Trophoblast cell (in vitro differentiated cells and primary cell): ENCODE results near the gene PYGL.

Source experiments
- DNase-seq, 2 donors: peaks; one replicate each; pipeline ENCODE4 v3.0.0-alpha.2; 2016
- H2AFZ ChIP-seq: 2 replicates; pipeline ENCODE4 v1.6.1; 2013; ENCODE audit warnings: low read length, moderate library complexity, mild to moderate bottlenecking; ENCODE audit not compliant: insufficient read depth, poor library complexity
- H2AK5ac ChIP-seq: 2 replicates; pipeline ENCODE4 v1.6.1; 2013; ENCODE audit warnings: mild to moderate bottlenecking, low read length
- H2BK120ac ChIP-seq: 2 replicates; pipeline ENCODE4 v1.6.1; 2013; ENCODE audit warnings: low read length, mild to moderate bottlenecking, moderate library complexity; ENCODE audit not compliant: insufficient read depth, poor library complexity
- H2BK12ac ChIP-seq: 2 replicates; pipeline ENCODE4 v1.6.1; 2013; ENCODE audit warnings: mild to moderate bottlenecking, low read length, moderate library complexity
- H2BK5ac ChIP-seq: 2 replicates; pipeline ENCODE4 v1.6.1; 2013; ENCODE audit warnings: low read length, low read depth, moderate library complexity, mild to moderate bottlenecking; ENCODE audit not compliant: poor library complexity
- H3K14ac ChIP-seq: 2 replicates; pipeline ENCODE4 v1.6.1; 2013; ENCODE audit warnings: mild to moderate bottlenecking, low read length
- H3K18ac ChIP-seq: 2 replicates; pipeline ENCODE4 v1.6.1; 2013; ENCODE audit warnings: mild to moderate bottlenecking, low read length
- H3K23ac ChIP-seq: 2 replicates; pipeline ENCODE4 v1.6.1; 2013; ENCODE audit warnings: low read length
- H3K27ac ChIP-seq: 2 replicates; pipeline ENCODE4 v1.5.1; 2013; ENCODE audit warnings: low read depth, mild to moderate bottlenecking, inconsistent platforms, low read length, moderate library complexity
- H3K27me3 ChIP-seq: 2 replicates; pipeline ENCODE4 v1.6.1; 2013; ENCODE audit warnings: inconsistent platforms, mild to moderate bottlenecking, low read length, moderate library complexity; ENCODE audit not compliant: insufficient read depth
- H3K36me3 ChIP-seq, 2 experiments: 1 replicate in 1 of 2; 2 replicates in 1 of 2; pipeline ENCODE4 v1.6.1; 2013; ENCODE audit warnings: low read length in 2 of 2, mild to moderate bottlenecking in 2 of 2, moderate library complexity in 1 of 2; ENCODE audit not compliant: insufficient read depth in 2 of 2, control insufficient read depth in 1 of 2
- H3K4ac ChIP-seq: 2 replicates; pipeline ENCODE4 v1.6.1; 2013; ENCODE audit warnings: low read depth, mild to moderate bottlenecking, low read length, moderate library complexity
- H3K4me1 ChIP-seq, 2 experiments: 1 replicate in 1 of 2; 2 replicates in 1 of 2; pipeline ENCODE4 v1.6.1; 2013; ENCODE audit warnings: low read length in 2 of 2, mild to moderate bottlenecking in 2 of 2, moderate library complexity in 1 of 2; ENCODE audit not compliant: insufficient read depth in 2 of 2, control insufficient read depth in 1 of 2
- H3K4me2 ChIP-seq: 2 replicates; pipeline ENCODE4 v1.6.1; 2013; ENCODE audit warnings: inconsistent platforms, mild to moderate bottlenecking, low read length, moderate library complexity
- H3K4me3 ChIP-seq: 2 replicates; pipeline ENCODE4 v1.5.1; 2013; ENCODE audit warnings: mild to moderate bottlenecking, low read depth, low read length, inconsistent platforms
- H3K79me1 ChIP-seq: one replicate; pipeline ENCODE4 v1.6.1; 2013; ENCODE audit warnings: low read length
- H3K79me2 ChIP-seq: 2 replicates; pipeline ENCODE4 v1.6.1; 2013; ENCODE audit warnings: low read length, mild to moderate bottlenecking; ENCODE audit not compliant: control insufficient read depth, insufficient read depth, poor library complexity
- H3K9ac ChIP-seq: 2 replicates; pipeline ENCODE4 v1.6.1; 2013; ENCODE audit warnings: mild to moderate bottlenecking, low read length
- H3K9me3 ChIP-seq: 2 replicates; pipeline ENCODE4 v1.6.1; 2013; ENCODE audit warnings: low read depth, mild to moderate bottlenecking, control low read depth, inconsistent platforms, low read length; ENCODE audit not compliant: insufficient read depth
- H4K12ac ChIP-seq: 2 replicates; pipeline ENCODE4 v1.6.1; 2013; ENCODE audit warnings: low read depth, mild to moderate bottlenecking, low read length, moderate library complexity
- H4K8ac ChIP-seq: 2 replicates; pipeline ENCODE4 v1.6.1; 2013; ENCODE audit warnings: low read depth, mild to moderate bottlenecking, low read length, moderate library complexity
- H4K91ac ChIP-seq: one replicate; pipeline ENCODE4 v1.6.1; 2013; ENCODE audit warnings: low read depth, mild to moderate bottlenecking, low read length, moderate library complexity
- WGBS: extraction: QIAGEN DNeasy Blood & Tissue Kit; methylation state at CpG from one replicate; pipeline ENCODE4 v1.1.7; 2013; ENCODE audit warnings: missing lambda C conversion rate; ENCODE audit not compliant: insufficient read length, insufficient coverage; ENCODE audit errors: extremely low coverage; 5-methylcytosine and 5-hydroxymethylcytosine counted together

The PYGL gene

DNA sequence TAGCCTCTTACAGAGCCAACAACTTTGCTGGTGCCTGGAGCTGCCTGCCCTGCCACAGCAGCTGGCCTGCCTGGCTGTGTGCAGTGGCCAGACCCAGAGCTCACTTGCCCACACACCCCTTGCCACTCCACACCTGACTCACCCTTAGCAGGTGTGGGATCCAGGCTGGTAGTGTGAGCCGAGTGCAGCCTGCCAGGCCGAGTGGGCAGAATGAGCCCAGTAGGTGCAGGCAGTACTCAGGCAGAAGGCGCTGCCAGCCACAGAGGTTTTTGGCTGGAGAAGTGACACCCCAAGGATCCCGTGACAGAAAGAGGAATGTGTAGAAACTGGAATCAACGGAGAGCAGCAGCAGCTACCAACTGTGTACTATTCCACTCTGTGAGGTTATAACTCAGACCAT, 29.8 kb upstream of the PYGL start:
- H3K27me3 ChIP-seq: no peaks in the 10 kb centered on the region
- H3K4ac ChIP-seq: no peak overlapping the region
- H3K18ac ChIP-seq: no peak overlapping the region
- no peak overlapping the region for H3K27ac ChIP-seq
- H2BK120ac ChIP-seq: no peak overlapping the region
- no peak overlapping the region for H4K8ac ChIP-seq
- no peak overlapping the region for H3K23ac ChIP-seq
- H3K79me2 ChIP-seq: no peaks in the 10 kb centered on the region
- no peak overlapping the region for H4K12ac ChIP-seq
- no peak for DNase-seq
- H2BK12ac ChIP-seq: no peak overlapping the region
- no peak overlapping the region for H2BK5ac ChIP-seq
- H4K91ac ChIP-seq: no peak overlapping the region
- H2AK5ac ChIP-seq: no peak overlapping the region
- no CpG with 5 or more reads among the region's 5 CpGs for WGBS
- no peak overlapping the region for H3K4me3 ChIP-seq
- no peaks in the 10 kb centered on the region for H3K36me3 ChIP-seq
- no peaks in the 10 kb centered on the region for H3K4me1 ChIP-seq
- peaks cover 2% of the 10 kb centered on the region for H3K9me3 ChIP-seq
- no peak overlapping the region for H3K4me2 ChIP-seq
- no peak overlapping the region for H2AFZ ChIP-seq
- H3K79me1 ChIP-seq: no peaks in the 10 kb centered on the region
- H3K14ac ChIP-seq: no peak overlapping the region
- H3K9ac ChIP-seq: no peak overlapping the region

DNA sequence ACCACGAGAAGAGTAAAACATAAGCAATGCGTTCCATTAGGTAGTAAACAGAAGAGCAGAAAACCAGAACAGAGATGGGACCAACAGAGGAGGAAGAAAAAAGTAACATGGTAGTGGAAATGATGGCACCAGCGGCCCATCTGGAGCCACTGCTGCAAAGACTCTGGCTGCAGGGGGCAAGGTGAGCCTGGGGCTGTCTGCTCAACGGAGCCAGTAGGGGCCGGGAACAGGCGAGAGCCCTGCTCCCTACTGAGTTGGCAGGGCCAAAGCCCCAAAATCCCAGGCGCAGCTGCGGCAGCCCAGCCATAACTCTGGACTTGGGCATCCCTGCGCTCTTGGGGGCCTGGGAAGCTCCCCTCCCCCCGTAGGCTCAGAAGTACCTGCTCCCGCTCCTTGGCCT, 28.5 kb upstream of the PYGL start:
- Histone ChIP-seq H2BK5ac (no peak overlapping the region), H3K18ac (no peak overlapping the region), H3K23ac (no peak overlapping the region), H4K91ac (no peak overlapping the region), H2BK120ac (no peak overlapping the region), H2AFZ (no peak overlapping the region), H3K4me1 (no peaks in the 10 kb centered on the region), H3K4ac (no peak overlapping the region), H3K27ac (no peak overlapping the region), H3K9ac (no peak overlapping the region), H2AK5ac (no peak overlapping the region), H4K8ac (no peak overlapping the region), H2BK12ac (no peak overlapping the region), H3K36me3 (no peaks in the 10 kb centered on the region), H3K14ac (no peak overlapping the region), H4K12ac (no peak overlapping the region), H3K27me3 (no peaks in the 10 kb centered on the region), H3K79me1 (no peaks in the 10 kb centered on the region), H3K79me2 (no peaks in the 10 kb centered on the region), H3K4me3 (no peak overlapping the region), H3K4me2 (no peak overlapping the region), H3K9me3 (peaks cover 2% of the 10 kb centered on the region)
- DNase-seq: no peak
- no CpG with 5 or more reads among the region's 11 CpGs for WGBS

- H3K9ac ChIP-seq: no peak overlapping the region
- H3K14ac ChIP-seq: no peak overlapping the region
- no peak overlapping the region for H3K4me3 ChIP-seq
- no CpG with 5 or more reads among the region's 6 CpGs for WGBS
- no peak overlapping the region for H3K18ac ChIP-seq
- no peak overlapping the region for H3K4me2 ChIP-seq
- H2AFZ ChIP-seq: no peak overlapping the region
- no peak overlapping the region for H2BK5ac ChIP-seq
- no peak overlapping the region for H3K23ac ChIP-seq
- H4K91ac ChIP-seq: no peak overlapping the region
- no peaks in the 10 kb centered on the region for H3K4me1 ChIP-seq
- H4K12ac ChIP-seq: no peak overlapping the region
- H3K4ac ChIP-seq: no peak overlapping the region
- no peaks in the 10 kb centered on the region for H3K27me3 ChIP-seq
- H3K79me2 ChIP-seq: no peaks in the 10 kb centered on the region
- H3K79me1 ChIP-seq: no peaks in the 10 kb centered on the region
- H2BK12ac ChIP-seq: no peak overlapping the region
- no peak overlapping the region for H2BK120ac ChIP-seq
- no peak overlapping the region for H2AK5ac ChIP-seq
- no peak for DNase-seq
- no peak overlapping the region for H4K8ac ChIP-seq
- no peaks in the 10 kb centered on the region for H3K9me3 ChIP-seq
- H3K27ac ChIP-seq: no peak overlapping the region
- no peaks in the 10 kb centered on the region for H3K36me3 ChIP-seq
Measured at GRCh38 chr14:50970886-50971781, 26.9 kb upstream of the PYGL start.

- DNase-seq: no peak
- Histone ChIP-seq H4K12ac (no peak overlapping the region), H3K14ac (no peak overlapping the region), H3K9me3 (no peaks in the 10 kb centered on the region), H3K23ac (no peak overlapping the region), H3K9ac (no peak overlapping the region), H2AK5ac (no peak overlapping the region), H2AFZ (no peak overlapping the region), H3K4me1 (no peaks in the 10 kb centered on the region), H4K91ac (no peak overlapping the region), H3K79me1 (no peaks in the 10 kb centered on the region), H2BK120ac (no peak overlapping the region), H3K4me3 (no peak overlapping the region), H3K27me3 (no peaks in the 10 kb centered on the region), H2BK5ac (no peak overlapping the region), H3K4me2 (no peak overlapping the region), H3K4ac (no peak overlapping the region), H2BK12ac (no peak overlapping the region), H4K8ac (no peak overlapping the region), H3K79me2 (no peaks in the 10 kb centered on the region), H3K36me3 (no peaks in the 10 kb centered on the region), H3K18ac (no peak overlapping the region), H3K27ac (no peak overlapping the region)
- no CpG with 5 or more reads among the region's 2 CpGs for WGBS
Measured at GRCh38 chr14:50967790-50968189, 23.5 kb upstream of the PYGL start.
